HPDE6-E6E7 (cell line): Measurements from ENCODE around the gene KLHL36.
A peak's percentile ranks its signal among the peaks of the same experiment; 100 is the strongest.
"Not testable (repeated sequence)": the region's sequence is repeated elsewhere in the genome, so short reads cannot be mapped to it uniquely, and the experiment has no call there.

Source experiments
- DNase-seq: peaks from one replicate; pipeline ENCODE4 v3.0.0; 2011; ENCODE audit warnings: missing footprints; ENCODE audit errors: extremely low spot score

The KLHL36 gene

DNA sequence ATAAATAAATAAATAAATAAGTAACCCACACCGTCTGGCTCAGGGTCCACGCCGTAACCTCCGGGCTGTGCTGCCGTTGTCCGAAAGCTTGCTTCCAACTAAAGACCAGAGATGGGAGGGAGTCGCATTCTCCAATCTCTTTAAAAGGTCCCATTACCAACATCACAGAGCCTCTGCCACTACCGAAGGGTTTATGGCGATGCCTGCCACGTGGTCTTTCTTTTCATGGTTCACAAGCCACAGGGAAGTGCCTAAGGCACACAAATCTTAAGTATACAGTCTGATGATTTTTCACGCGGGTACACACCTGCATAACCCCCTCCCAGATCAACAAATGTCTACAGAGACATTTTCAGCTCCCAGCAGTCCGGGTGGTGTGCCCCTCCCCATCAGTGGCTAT is 31.8 kb upstream of the KLHL36 start:
- no peak for DNase-seq

GRCh38 chr16:84617041-84617790 is 31.1 kb upstream of the KLHL36 start:
- no peak for DNase-seq

DNA sequence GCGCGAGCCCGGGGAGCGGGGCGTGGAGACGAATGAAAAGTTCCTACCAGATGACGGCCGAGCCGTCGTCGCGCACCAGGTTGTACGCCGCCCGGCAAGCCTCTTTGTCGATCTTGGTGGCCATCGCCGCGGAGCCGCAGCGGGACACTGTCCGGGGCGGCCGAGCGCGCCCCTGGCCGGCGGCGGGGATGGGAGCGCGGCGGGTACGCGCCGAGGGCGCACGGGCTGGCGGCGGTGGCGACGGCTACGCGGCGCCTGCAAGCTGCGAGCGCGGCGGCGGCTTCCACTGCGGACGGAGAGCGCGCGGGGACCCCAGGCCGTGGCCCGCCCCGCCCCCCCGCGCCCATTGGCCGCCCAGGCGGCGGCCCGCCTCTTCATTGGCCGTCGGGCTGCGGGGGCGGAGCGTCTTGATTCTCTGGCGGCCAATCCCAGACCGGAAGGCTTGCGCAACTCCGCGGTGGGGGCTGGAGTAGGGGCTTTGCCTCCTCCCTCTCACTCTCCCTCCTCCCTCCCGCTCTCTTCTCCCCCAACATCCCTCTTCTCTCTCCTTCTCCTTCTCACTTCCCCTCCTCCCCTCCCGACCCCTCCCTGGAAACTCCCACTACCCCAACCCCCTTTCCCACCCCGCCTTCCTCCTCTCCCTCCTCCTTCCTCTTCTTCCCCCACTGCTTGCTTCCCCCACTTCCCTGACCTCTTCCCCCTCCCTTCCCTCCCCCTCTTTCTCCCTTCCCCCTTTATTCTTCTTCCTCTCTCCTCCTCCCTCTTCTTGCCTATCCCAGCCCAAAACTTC is 30.3 kb upstream of the KLHL36 start, which contains the start of gene COTL1:
Gene COTL1, minus strand, starts transcription at position 288 of the 790 bp plus-strand sequence. Its CDS starts 164 bp downstream, at position 124.
- peak; percentile 94 for DNase-seq

GRCh38 chr16:84618581-84619460 is 29.5 kb upstream of the KLHL36 start:
- DNase-seq, result peak; percentile 91

- DNase-seq, result not testable (repeated sequence)
Observed at GRCh38 chr16:84620913-84621312, 27.4 kb upstream of the KLHL36 start.

- DNase-seq, result no peak
Observed at GRCh38 chr16:84625556-84625955, 22.8 kb upstream of the KLHL36 start.

DNA sequence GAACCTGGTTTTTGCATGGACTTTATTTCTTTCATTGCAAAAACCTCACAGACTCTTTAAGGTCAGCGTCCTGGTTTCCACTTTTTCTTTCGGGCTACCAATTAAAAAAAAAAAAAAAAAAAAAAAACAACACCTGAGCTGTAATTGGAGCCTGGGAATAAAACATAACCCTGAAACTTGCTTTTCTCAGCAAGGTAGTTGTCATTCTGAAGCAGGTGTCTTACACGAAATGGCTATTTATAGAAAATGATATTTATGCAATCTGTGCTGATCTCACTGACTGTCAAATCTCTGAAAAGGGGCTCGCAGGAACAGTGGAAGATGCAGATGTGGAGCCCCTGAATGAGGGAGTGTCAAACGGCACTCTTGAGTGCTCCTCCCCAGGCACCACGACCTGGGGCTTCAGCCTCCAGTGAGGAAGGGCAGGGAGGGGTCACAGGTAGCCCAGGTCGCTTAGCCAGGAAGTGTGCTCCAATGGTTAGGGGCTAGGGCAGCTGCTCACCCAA is 20.0 kb upstream of the KLHL36 start:
- DNase-seq, result no peak

- DNase-seq, result no peak
Observed at GRCh38 chr16:84629580-84629979, 18.7 kb upstream of the KLHL36 start.

DNA sequence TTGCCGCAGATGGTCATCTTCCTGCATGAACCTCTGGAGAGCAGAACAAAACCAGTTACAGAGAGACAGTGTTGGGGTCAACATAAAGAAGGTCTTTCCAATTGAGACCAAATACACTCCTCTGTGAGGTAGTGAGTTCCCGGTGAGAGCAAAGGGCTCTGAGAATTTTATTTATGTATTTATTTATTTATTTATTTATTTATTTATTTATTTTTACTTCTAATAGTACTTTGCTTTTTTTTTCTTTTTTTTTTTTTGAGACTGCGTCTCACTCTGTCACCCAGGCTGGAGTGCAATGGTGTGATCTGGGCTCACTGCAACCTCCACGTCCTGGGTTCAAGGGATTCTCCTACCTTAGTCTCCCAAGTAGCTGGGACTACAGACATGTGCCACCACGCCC is 18.3 kb upstream of the KLHL36 start:
- DNase-seq, result no peak

- no peak for DNase-seq
Observed at GRCh38 chr16:84630446-84631152, 17.7 kb upstream of the KLHL36 start.

DNA sequence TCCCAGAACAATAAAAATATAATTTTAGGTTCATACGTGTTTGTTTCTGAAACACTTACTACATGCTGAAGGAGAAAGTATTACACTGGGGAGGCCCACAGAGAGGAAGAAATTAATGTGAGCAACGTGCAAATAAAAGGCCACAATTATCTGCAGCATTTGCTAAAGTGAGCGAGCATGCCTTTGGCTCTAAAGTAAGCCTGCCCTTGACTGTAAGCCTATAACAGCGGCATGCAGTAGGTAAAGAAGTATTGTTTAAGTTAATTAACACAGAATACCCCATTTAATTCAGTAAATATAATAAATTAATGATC is 17.2 kb upstream of the KLHL36 start:
- DNase-seq, result no peak

GRCh38 chr16:84631886-84632285 is 16.4 kb upstream of the KLHL36 start:
- DNase-seq, result no peak

GRCh38 chr16:84632862-84633261 is 15.4 kb upstream of the KLHL36 start:
- not testable (repeated sequence) for DNase-seq

- DNase-seq, result no peak
Observed at GRCh38 chr16:84633622-84634021, 14.7 kb upstream of the KLHL36 start.

- no peak for DNase-seq
Observed at GRCh38 chr16:84635702-84636101, 12.6 kb upstream of the KLHL36 start.

DNA sequence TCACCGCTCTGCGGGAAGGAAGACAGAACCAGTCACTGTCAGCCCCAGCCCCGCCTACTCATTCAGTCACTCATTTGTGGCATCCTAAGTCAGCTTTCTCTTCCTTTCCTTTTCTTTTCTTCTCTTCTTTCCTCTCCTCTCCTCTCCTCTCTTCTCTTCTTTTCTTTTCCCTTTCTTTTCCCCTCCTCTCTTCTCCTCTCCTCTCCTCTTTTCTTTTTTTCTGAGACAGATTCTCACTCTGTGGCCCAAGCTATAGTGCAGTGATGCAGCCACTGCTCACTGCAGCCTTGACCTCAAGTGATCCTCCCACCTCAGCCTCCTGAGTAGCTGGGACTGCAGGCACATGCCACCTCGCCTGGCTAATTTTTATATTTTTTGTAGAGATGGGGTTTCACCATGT is 10.6 kb upstream of the KLHL36 start:
- no peak for DNase-seq

GRCh38 chr16:84638231-84638806 is 10.0 kb upstream of the KLHL36 start:
- no peak for DNase-seq

GRCh38 chr16:84640145-84640544 is 8.2 kb upstream of the KLHL36 start:
- DNase-seq, result no peak

DNA sequence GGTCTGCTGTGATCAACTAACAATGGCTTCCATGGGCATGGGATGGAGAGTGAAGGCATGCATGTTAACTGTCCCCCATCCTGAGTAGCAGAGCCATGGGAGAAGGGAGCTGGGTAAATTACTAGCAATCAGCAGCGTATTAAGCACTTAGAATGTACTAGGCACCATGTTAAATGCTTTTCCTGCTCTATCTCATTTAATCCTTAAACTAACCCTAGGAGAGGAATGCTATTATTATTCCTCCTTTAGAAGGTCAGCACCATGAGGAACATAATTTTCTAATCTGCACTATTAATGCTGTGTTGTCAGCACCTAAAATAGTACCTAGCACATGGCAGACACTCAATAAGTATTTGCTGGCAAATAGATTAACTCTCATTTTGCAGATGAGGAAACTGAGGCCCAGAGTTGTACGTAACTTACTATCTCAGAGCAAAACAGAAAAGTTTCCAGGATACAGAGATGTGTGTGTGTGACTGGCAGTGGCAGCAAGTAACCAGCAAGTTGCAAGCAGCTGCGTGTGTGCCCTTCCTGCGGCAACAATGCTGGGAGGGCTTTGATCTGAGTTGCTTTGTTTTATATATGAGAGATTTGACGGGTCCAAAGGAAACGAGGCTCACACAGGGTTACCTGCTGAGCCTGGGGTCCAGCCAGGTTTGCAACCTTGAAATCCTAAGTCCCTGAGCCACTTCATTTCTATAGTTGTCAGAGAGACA is 6.5 kb upstream of the KLHL36 start:
- no peak for DNase-seq

DNA sequence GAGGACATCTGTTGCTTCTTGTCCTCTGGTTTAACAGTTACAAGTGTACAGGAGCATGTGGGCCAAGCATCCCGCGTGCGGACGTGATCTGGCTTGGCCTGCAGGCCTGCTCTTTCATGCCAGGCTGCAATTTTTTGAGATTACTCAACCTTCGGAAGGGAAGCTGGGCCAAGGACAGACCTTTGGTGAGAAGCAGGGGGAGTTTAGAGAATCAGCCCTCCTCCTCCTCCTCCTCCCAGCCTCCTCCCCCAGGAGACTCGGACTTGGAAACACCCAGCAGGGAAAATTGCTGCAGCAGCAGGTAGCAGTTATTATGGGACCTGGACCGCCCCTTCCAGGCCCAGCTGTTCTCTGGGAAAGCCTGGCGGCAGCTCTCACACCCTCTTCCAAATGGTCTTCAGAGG is 5.1 kb upstream of the KLHL36 start:
- DNase-seq, result peak; percentile 90
